Mucosa of rectum (tissue), 2 donors: Measurements from ENCODE around the gene HUS1.
"Not testable (repeated sequence)": the region's sequence is repeated elsewhere in the genome, so short reads cannot be mapped to it uniquely, and the experiment has no call there.

Experiments
- H3K27ac ChIP-seq, 2 donors: one replicate each; pipeline ENCODE4 v1.7.0; 2013; ENCODE audit warnings: inconsistent platforms in 2 of 2, low read depth in 2 of 2, low read length in 2 of 2
- H3K27me3 ChIP-seq, 2 donors: one replicate each; pipeline ENCODE4 v1.7.0; 2013; ENCODE audit warnings: low read length in 2 of 2; ENCODE audit not compliant: control insufficient read depth in 2 of 2, insufficient read depth in 2 of 2
- H3K36me3 ChIP-seq, 2 donors: one replicate each; pipeline ENCODE4 v1.7.0; 2013; ENCODE audit warnings: low read length in 2 of 2; ENCODE audit not compliant: control insufficient read depth in 2 of 2, insufficient read depth in 2 of 2
- H3K4me1 ChIP-seq, 2 donors: one replicate each; pipeline ENCODE4 v1.7.0; 2013; ENCODE audit warnings: low read length in 2 of 2, mild to moderate bottlenecking in 1 of 2; ENCODE audit not compliant: control insufficient read depth in 2 of 2, insufficient read depth in 2 of 2
- H3K4me3 ChIP-seq, 2 donors: one replicate each; pipeline ENCODE4 v1.7.0; 2013; ENCODE audit warnings: low read length in 2 of 2
- H3K9ac ChIP-seq, 2 donors: one replicate each; pipeline ENCODE4 v1.7.0; 2013; ENCODE audit warnings: low read length in 2 of 2, low read depth in 1 of 2, mild to moderate bottlenecking in 1 of 2
- H3K9me3 ChIP-seq, 2 donors: one replicate each; pipeline ENCODE4 v1.7.0; 2013; ENCODE audit warnings: low read length in 2 of 2; ENCODE audit not compliant: control insufficient read depth in 2 of 2
- donor health status: healthy.
- donor health status: Normal muscosa, but diverticular disease.

The HUS1 gene

DNA sequence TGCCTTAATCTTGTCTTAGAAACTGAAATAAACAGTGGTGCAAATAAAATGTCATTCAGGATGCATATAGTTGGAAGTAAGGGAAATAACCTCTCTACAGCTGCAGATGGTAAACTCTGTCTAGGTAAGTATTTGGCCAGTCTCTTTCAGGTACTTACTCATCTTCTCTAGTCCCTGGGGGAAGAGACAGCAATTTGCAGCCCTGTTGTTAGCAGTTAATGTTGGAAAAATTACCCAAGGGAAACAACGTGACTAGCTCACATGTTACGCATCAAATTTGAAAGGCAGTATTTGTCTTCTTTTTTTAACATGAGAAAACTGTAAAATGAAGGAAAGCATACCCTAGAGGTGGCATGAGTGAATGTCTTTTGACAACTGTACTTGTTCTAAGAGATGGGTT is 3.2 kb upstream of the HUS1 start:
- no peak overlapping the region for H3K9ac ChIP-seq
- no peaks in the 10 kb centered on the region for H3K27me3 ChIP-seq
- peaks cover 8 to 10% of the 10 kb centered on the region in 2 donors for H3K4me1 ChIP-seq
- H3K9me3 ChIP-seq = no peaks in the 10 kb centered on the region
- H3K27ac ChIP-seq = no peak overlapping the region
- peaks cover 4 to 8% of the 10 kb centered on the region in 2 donors for H3K36me3 ChIP-seq
- no peak overlapping the region for H3K4me3 ChIP-seq

- peaks cover 18 to 27% of the 10 kb centered on the region in 2 donors for H3K36me3 ChIP-seq
- not testable (repeated sequence) for H3K27me3 ChIP-seq, H3K4me3 ChIP-seq, H3K9ac ChIP-seq, H3K4me1 ChIP-seq, H3K27ac ChIP-seq, H3K9me3 ChIP-seq
Observed at GRCh38 chr7:47980648-47981047, 1.2 kb upstream of the HUS1 start.

GRCh38 chr7:47979832-47980181 is 392 bp upstream of the HUS1 start:
- H3K9ac ChIP-seq = no peak overlapping the region
- peak overlapping the region; percentile 65 to 93 for H3K4me3 ChIP-seq
- H3K9me3 ChIP-seq = no peaks in the 10 kb centered on the region
- H3K36me3 ChIP-seq = peaks cover 23 to 33% of the 10 kb centered on the region in 2 donors
- H3K27ac ChIP-seq = peak overlapping the region; percentile 92 to 94
- H3K4me1 ChIP-seq = peaks cover 8 to 10% of the 10 kb centered on the region in 2 donors
- H3K27me3 ChIP-seq = no peaks in the 10 kb centered on the region

DNA sequence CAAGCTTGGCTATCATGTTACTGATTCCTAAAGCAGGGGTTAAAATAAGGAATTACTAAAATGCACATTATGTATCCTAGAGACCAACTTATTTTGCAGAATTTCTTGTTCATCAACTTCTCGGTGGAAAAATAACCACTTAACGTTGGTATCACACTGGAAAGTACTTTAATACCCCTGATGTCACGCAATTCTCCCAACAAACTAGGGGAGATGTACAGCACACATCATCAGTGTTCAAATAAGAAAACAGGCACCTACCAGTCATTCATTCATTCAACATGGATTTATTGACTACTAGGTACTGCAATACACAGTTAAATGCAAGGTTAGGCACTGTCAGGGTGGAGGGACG is 648 bp downstream of the HUS1 start:
- Histone ChIP-seq H3K27ac (peak overlapping the region; percentile 92 to 94), H3K36me3 (peaks cover 34 to 42% of the 10 kb centered on the region in 2 donors), H3K27me3 (no peaks in the 10 kb centered on the region), H3K4me1 (peaks cover 8 to 10% of the 10 kb centered on the region in 2 donors), H3K9ac (peak overlapping the region; percentile 75 to 80), H3K4me3 (peak overlapping the region; percentile 65 to 93), H3K9me3 (no peaks in the 10 kb centered on the region)

- no peaks in the 10 kb centered on the region for H3K27me3 ChIP-seq
- peaks cover 47 to 54% of the 10 kb centered on the region in 2 donors for H3K36me3 ChIP-seq
- H3K4me3 ChIP-seq = no peak overlapping the region
- H3K4me1 ChIP-seq = peaks cover 22 to 27% of the 10 kb centered on the region in 2 donors
- H3K9ac ChIP-seq = no peak overlapping the region
- H3K9me3 ChIP-seq = no peaks in the 10 kb centered on the region
- H3K27ac ChIP-seq = no peak overlapping the region
Observed at GRCh38 chr7:47973739-47974138, 5.7 kb downstream of the HUS1 start.

- H3K4me3 ChIP-seq = peak overlapping the region in 1 of 2 donors; percentile 42
- no peaks in the 10 kb centered on the region for H3K9me3 ChIP-seq
- H3K36me3 ChIP-seq = peaks cover 52 to 57% of the 10 kb centered on the region in 2 donors
- H3K27me3 ChIP-seq = no peaks in the 10 kb centered on the region
- peak overlapping the region; percentile 89 to 92 for H3K27ac ChIP-seq
- peak overlapping the region; percentile 35 to 55 for H3K9ac ChIP-seq
- H3K4me1 ChIP-seq = peaks cover 16 to 18% of the 10 kb centered on the region in 2 donors
Observed at GRCh38 chr7:47970761-47971160, 8.7 kb downstream of the HUS1 start.

DNA sequence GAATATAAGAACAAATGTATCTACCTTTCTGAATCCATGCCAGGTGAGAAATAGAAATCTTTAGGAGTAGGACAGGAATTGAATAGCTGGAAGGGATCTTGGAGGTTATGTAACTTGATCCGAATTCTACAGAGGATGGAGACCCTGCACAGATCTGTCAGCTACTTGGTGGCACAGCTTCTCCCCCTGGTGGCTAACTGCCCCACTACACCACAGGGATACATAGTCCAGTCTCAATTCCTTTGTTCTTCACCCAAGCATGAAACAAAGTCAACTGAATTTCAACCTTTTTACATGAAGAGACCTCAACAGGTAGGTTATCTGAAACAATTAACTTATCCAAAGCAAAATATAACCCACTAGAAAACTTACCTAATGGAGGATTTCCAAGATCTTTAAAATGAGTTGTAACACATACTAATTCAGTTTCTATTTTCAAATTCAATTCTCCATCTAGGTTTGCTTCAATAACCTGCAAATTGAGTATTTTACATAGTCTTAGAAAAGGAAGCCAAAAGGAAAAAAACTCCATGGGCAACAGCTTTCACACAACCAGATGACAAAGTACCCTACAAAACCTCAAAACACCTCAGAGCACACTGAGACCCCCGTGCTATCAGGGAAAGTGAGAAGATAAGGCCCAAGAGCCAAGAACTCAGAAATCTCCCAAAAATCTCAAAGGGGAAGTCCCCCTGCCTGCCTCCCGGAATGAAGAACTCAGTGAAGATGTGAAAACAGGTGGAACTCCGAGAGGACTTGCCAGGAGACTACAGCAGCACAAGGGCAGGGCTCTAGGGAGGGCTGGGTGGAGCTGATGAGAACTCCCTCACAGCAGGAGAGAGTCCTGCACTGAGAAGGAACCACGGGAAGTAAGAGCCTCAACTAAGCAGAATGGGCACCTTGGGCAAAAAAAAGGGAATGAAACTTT is 10.3 kb downstream of the HUS1 start:
- H3K36me3 ChIP-seq = peaks cover 55 to 59% of the 10 kb centered on the region in 2 donors
- no peak overlapping the region for H3K9ac ChIP-seq
- peaks cover 16 to 18% of the 10 kb centered on the region in 2 donors for H3K4me1 ChIP-seq
- peak overlapping the region in 1 of 2 donors; percentile 23 for H3K4me3 ChIP-seq
- no peaks in the 10 kb centered on the region for H3K9me3 ChIP-seq
- no peaks in the 10 kb centered on the region for H3K27me3 ChIP-seq
- H3K27ac ChIP-seq = peak overlapping the region; percentile 71 to 78

- H3K4me1 ChIP-seq = peaks cover 19% of the 10 kb centered on the region in 2 donors
- H3K27me3 ChIP-seq = no peaks in the 10 kb centered on the region
- H3K9ac ChIP-seq = no peak overlapping the region
- H3K36me3 ChIP-seq = peaks cover 44 to 55% of the 10 kb centered on the region in 2 donors
- no peaks in the 10 kb centered on the region for H3K9me3 ChIP-seq
- H3K27ac ChIP-seq = no peak overlapping the region
- no peak overlapping the region for H3K4me3 ChIP-seq
Observed at GRCh38 chr7:47967708-47968107, 11.7 kb downstream of the HUS1 start.

DNA sequence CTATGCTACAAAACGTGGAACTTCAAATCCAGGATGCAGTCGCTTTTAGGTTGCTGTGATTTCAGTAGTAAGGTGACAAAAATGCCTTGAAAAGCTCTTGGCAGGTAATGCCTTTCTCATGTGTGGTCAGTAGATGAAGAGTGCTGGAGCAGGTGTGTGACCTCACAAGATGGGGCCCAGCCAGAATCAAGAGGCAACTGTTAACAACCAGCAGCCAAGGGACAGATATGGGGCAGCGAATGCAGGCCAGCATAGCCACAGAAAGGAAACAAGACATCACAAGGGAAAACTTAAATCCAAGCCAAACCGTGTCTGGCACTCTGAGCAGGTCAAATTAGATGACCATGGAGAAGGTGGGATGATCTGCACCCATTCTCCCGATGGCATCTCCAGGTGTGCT is 12.3 kb downstream of the HUS1 start:
- Histone ChIP-seq H3K9ac (no peak overlapping the region), H3K36me3 (peaks cover 42 to 56% of the 10 kb centered on the region in 2 donors), H3K27ac (no peak overlapping the region), H3K9me3 (no peaks in the 10 kb centered on the region), H3K4me3 (no peak overlapping the region), H3K4me1 (peaks cover 22 to 23% of the 10 kb centered on the region in 2 donors), H3K27me3 (no peaks in the 10 kb centered on the region)

GRCh38 chr7:47965456-47965855 is 14.0 kb downstream of the HUS1 start:
- Histone ChIP-seq H3K4me3 (no peak overlapping the region), H3K36me3 (peaks cover 42 to 60% of the 10 kb centered on the region in 2 donors), H3K9ac (no peak overlapping the region), H3K27ac (no peak overlapping the region), H3K9me3 (no peaks in the 10 kb centered on the region), H3K27me3 (no peaks in the 10 kb centered on the region), H3K4me1 (peaks cover 12 to 16% of the 10 kb centered on the region in 2 donors)
